VCaP (cell line): ENCODE results near the gene MRFAP1.

ENCODE experiments used
- H3K27ac ChIP-seq: fragments of 450-650 bp; 2 replicates; pipeline ENCODE4 v1.5.1; 2017
- TF ChIP-seq, protein P1 (sequence below): fragments of 450-650 bp; conservative IDR thresholded peaks from 2 replicates; pipeline ENCODE4 v1.5.1; 2017; ENCODE audit warnings: mild to moderate bottlenecking, moderate library complexity

The MRFAP1 gene

DNA sequence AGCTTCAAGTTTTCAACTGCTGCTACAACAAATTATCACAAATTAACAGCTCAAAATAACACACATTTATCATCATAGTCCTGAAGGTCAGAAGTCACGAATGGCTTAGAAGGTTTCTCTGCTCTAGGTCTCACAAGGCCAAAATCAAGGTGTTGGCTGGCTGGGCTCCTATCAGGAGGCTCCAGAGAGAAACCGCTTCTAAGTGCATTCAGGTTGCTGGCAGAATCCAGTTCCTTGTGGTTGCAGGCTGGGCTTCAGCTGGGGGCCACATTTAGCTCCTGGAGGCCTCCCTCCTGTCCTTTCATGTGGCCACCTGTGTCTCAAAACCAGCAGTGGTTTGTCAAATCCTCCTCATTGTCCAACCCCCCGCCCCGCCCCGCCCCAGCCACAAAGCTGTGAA, 15.4 kb downstream of the MRFAP1 start:
- TF ChIP-seq, protein P1, sequence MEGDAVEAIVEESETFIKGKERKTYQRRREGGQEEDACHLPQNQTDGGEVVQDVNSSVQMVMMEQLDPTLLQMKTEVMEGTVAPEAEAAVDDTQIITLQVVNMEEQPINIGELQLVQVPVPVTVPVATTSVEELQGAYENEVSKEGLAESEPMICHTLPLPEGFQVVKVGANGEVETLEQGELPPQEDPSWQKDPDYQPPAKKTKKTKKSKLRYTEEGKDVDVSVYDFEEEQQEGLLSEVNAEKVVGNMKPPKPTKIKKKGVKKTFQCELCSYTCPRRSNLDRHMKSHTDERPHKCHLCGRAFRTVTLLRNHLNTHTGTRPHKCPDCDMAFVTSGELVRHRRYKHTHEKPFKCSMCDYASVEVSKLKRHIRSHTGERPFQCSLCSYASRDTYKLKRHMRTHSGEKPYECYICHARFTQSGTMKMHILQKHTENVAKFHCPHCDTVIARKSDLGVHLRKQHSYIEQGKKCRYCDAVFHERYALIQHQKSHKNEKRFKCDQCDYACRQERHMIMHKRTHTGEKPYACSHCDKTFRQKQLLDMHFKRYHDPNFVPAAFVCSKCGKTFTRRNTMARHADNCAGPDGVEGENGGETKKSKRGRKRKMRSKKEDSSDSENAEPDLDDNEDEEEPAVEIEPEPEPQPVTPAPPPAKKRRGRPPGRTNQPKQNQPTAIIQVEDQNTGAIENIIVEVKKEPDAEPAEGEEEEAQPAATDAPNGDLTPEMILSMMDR, result no peak
- no peak overlapping the region for H3K27ac ChIP-seq

DNA sequence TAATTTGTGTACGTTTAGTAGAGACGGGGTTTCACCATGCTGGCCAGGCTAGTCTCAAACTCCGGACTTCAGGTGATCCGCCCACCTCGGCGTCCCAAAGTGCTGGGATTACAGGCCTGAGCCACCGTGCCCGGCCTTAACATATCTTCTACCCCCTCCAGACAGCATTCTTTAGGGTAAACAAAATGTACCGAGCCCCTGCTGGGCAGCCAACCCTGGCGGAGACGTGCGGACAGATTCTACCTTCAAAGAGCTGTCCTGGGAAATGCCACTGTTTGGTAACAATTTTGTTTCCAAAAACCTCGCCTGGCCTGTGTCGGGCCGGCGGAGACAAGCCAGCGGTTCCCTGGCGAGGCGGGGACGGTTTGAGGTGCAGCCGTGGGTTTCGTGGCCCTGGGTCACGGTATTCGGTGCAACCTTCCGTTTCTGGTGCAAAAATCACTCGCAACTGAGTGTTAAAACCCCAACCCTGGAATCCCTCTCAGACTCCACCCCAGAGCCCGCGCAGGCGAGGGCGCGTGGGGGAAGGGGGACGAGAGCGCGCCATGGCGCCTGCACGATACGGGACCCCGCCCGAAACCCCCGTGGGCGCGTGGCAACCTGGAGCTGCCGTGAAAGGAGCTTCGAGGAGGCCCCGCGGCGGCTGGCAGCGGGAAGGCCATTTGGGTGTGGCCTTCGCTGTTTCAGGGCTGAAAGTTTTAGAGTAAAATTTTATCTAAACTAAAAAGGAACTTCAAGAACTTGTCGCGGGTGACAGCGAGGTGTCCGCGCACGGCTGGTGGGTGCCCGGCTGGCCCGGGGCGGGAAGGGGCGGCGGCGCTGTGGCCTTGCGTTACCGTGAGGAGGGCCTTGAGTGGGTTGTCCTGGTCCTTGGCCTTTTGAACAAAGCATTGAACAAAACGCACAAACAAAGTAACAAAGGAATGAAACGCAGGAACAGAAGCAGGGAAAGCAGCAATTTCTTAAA, 17.0 kb downstream of the MRFAP1 start:
- TF ChIP-seq, protein P1, result no peak
- H3K27ac ChIP-seq, result no peak overlapping the region

DNA sequence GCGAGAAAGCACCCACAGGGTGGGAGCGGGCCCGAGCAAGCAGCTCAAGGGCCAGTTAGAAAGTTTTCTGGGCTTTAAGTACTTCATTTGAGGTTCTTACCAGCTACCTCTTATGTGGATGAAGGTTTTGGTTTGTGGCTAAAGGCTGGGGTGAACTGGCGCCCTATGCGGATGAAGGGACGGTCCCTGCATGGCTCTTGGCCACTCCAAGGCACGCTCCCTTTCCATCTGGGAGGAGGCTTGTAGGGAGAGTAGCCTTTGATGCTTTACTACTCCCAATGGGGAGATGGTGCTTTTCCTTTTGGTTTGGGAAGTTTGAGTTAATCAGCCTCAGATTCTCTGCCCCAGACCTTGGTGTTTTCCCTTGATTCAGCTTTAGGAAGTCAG, 17.7 kb downstream of the MRFAP1 start:
- no peak overlapping the region for H3K27ac ChIP-seq
- TF ChIP-seq, protein P1, result no peak

DNA sequence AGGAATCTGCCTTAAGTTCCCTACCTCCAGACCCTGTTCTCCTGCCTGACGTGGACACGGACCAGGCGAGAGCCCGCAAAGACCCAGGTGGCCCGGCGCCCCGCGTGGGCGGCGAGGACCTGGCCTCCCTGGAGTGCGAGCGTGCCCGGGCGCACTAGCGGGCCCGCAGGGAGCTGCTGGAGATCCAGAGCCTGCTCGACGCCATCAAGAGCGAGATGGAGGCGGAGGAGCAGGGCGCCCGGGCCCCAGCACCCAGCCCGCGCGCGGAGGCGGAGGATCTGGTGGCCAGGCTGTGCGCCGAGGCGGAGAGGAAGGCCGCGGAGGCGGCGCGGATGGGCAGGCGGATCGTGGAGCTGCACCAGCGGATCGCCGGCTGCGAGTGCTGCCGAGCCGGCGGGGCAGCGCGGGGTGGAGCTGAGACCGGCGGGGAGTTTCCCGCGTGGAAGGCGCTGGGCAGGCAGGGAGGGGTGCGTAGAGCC, 18.2 kb downstream of the MRFAP1 start:
- H3K27ac ChIP-seq, result no peak overlapping the region
- TF ChIP-seq, protein P1, result no peak

DNA sequence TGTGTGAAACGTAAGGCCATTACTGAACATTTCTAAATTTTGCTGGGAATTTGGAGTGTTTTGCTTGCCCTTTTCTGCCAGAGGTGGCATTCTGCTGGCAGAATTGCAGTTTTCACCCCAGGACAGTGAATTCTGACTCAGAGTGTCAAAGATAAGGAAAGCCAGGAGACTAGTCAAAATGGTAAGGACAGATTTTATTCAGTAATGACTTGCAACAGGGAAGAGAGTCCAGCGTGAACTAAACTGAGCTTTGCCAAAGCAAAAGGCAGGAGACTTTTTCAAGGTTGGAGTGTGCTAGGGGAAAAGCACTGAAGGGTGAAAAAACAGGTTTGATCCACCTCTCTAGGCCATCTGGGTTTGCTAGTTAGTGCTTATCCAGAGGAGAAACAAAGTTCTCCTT, 19.4 kb downstream of the MRFAP1 start:
- H3K27ac ChIP-seq, result no peak overlapping the region
- TF ChIP-seq, protein P1, result no peak

DNA sequence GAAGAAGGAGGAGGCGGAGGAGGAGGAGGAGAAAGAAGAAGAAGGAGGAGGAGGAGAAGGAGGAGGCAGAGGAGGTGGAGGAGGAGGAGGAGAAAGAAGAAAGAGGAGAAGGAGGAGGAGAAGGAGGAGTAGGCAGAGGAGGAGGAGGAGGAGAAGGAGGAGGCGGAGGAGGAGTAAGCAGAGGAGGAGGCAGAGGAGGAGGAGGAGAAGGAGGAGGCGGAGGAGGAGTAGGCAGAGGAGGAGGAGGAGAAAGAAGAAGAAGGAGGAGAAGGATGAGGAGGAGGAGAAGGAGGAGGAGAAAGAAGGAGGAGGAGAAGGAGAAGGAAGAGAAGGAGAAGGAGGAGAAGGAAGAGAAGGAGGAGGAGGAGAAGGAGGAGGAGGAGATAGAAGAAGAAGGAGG, 19.9 kb downstream of the MRFAP1 start:
- no peak overlapping the region for H3K27ac ChIP-seq
- TF ChIP-seq, protein P1, result no peak

DNA sequence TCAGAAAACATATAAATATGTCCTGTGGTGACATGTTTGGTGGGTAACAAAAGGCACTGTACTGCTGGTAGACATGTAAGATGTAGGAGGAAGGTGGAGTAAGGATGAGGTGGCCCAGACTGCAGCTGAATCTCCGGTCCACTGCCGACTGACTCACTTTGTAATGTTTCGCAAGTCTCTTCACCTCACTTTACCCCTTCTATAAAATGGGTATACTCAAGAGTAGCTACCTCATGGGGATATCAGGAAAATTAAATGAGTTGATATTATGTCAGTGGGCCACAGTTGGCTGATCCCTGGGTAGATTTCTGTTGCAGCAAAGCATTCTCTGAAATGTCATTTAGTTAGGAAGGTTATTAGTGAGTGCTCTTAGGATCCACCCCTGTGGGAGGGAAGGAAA, 22.1 kb downstream of the MRFAP1 start:
- TF ChIP-seq, protein P1, result no peak
- H3K27ac ChIP-seq, result no peak overlapping the region
